ENCODE data around the gene SNRPB.

DNA sequence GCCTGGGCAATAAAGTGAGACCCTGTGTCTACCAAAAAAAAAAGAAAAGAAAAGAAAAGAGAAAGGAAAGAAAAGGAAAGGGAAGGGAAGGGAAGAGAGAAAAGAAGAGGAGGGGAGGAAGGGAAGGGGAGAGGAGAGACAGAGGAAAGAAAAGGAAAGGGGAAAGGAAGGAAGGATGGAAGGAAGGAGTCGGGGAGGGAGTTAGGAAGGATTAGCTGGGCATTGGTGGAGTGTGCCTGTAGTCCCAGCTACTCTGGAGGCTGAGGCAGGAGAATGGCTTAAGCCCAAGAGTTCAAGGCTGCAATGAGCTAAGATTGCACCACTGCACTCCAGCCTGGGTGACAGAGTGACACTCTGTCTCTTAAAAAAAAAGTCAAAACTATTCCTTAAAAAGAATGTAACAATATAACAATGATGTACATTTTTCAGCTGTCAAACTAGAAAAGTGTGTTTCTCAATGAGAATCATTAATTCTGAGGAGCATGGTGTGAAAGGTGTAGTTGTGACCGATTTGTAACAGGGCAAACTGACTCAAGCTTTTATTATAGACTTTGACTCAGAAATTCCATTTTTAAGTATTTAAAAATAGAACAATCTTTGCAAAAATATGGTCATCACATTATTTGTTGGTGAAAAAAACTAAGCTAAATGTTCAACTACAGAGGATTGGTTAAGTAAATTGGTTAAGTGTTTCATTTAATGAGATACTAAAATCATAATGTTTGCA is 14.7 kb downstream of the SNRPB start:
- TF ChIP-seq, protein P1, sequence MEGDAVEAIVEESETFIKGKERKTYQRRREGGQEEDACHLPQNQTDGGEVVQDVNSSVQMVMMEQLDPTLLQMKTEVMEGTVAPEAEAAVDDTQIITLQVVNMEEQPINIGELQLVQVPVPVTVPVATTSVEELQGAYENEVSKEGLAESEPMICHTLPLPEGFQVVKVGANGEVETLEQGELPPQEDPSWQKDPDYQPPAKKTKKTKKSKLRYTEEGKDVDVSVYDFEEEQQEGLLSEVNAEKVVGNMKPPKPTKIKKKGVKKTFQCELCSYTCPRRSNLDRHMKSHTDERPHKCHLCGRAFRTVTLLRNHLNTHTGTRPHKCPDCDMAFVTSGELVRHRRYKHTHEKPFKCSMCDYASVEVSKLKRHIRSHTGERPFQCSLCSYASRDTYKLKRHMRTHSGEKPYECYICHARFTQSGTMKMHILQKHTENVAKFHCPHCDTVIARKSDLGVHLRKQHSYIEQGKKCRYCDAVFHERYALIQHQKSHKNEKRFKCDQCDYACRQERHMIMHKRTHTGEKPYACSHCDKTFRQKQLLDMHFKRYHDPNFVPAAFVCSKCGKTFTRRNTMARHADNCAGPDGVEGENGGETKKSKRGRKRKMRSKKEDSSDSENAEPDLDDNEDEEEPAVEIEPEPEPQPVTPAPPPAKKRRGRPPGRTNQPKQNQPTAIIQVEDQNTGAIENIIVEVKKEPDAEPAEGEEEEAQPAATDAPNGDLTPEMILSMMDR (IDR thresholded peaks at IDR 0.05), result no peak
- TF ChIP-seq SP1 (CRISPR knock-in tag; conservative IDR thresholded peaks at IDR 0.05), result no peak
- no peak for TF ChIP-seq FOXK1 (CRISPR knock-in tag; IDR thresholded peaks at IDR 0.05)
